ENCODE results near the gene GEN1.

Gene GEN1

DNA sequence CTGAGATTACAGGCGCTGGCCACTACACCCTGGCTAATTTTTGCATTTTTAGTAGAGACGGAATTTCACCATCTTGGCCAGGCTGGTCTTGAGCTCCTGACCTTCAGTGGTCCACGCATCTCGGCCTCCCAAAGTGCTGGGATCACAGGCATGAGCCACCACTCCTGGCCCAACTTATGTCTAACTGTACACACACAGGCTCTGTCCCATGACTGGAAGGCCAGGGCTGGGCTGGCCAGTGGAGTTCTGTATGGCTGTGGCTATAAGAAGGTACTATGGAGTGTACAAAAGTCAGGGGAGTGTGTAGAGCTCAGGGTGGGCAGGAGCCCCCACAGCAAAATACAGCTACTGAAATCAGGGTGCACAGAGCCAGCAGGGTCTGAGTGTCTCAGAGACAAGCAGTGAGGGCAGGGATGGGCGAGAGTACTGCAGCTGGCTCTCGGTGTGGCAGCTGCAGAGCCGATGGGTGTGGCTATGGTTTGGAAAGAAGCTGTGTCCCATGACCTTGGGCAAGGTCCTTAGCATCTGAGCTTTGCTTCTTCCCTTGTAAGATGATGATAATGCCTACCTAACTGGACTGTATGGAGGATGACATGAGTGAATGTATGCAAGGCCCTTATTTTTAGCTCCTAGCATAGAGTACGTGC, 51.9 kb downstream of the GEN1 start:
- Histone ChIP-seq H3K4me2 (ENCODE audit: low read depth, low read length, poor library complexity, severe bottlenecking) (no peak overlapping the region), H4K20me1 (ENCODE audit: insufficient read depth, low read length, poor library complexity, severe bottlenecking) (no peaks in the 10 kb centered on the region), H3K9ac (ENCODE audit: low read depth, low read length, poor library complexity, severe bottlenecking) (no peak overlapping the region), H3K27me3 (ENCODE audit: insufficient read depth, low read length, poor library complexity, severe bottlenecking) (no peaks in the 10 kb centered on the region), H3K36me3 (ENCODE audit: insufficient read depth, low read length) (no peaks in the 10 kb centered on the region), H3K9me3 (ENCODE audit: insufficient read depth, low read depth, low read length) (no peaks in the 10 kb centered on the region), H2AFZ (ENCODE audit: low read length) (no peak overlapping the region), H3F3A (ENCODE audit: low read depth) (no peaks in the 10 kb centered on the region), H3K4me1 (ENCODE audit: insufficient read depth, low read length, poor library complexity, severe bottlenecking) (peaks cover 4% of the 10 kb centered on the region), H3K4me3 (ENCODE audit: low read length, poor library complexity, severe bottlenecking) (no peak overlapping the region), H3K9me2 (replicated peaks; ENCODE audit: low read depth, low read length) (no peaks in the 10 kb centered on the region), H3K79me2 (ENCODE audit: insufficient read depth, low read length) (no peaks in the 10 kb centered on the region)
- TF ChIP-seq EZH2phosphoT487 (IDR thresholded peaks at IDR 0.05; ENCODE audit: borderline replicate concordance) = no peak
- TF ChIP-seq, protein P1, sequence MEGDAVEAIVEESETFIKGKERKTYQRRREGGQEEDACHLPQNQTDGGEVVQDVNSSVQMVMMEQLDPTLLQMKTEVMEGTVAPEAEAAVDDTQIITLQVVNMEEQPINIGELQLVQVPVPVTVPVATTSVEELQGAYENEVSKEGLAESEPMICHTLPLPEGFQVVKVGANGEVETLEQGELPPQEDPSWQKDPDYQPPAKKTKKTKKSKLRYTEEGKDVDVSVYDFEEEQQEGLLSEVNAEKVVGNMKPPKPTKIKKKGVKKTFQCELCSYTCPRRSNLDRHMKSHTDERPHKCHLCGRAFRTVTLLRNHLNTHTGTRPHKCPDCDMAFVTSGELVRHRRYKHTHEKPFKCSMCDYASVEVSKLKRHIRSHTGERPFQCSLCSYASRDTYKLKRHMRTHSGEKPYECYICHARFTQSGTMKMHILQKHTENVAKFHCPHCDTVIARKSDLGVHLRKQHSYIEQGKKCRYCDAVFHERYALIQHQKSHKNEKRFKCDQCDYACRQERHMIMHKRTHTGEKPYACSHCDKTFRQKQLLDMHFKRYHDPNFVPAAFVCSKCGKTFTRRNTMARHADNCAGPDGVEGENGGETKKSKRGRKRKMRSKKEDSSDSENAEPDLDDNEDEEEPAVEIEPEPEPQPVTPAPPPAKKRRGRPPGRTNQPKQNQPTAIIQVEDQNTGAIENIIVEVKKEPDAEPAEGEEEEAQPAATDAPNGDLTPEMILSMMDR (conservative IDR thresholded peaks at IDR 0.05; ENCODE audit: low read length) = no peak

DNA sequence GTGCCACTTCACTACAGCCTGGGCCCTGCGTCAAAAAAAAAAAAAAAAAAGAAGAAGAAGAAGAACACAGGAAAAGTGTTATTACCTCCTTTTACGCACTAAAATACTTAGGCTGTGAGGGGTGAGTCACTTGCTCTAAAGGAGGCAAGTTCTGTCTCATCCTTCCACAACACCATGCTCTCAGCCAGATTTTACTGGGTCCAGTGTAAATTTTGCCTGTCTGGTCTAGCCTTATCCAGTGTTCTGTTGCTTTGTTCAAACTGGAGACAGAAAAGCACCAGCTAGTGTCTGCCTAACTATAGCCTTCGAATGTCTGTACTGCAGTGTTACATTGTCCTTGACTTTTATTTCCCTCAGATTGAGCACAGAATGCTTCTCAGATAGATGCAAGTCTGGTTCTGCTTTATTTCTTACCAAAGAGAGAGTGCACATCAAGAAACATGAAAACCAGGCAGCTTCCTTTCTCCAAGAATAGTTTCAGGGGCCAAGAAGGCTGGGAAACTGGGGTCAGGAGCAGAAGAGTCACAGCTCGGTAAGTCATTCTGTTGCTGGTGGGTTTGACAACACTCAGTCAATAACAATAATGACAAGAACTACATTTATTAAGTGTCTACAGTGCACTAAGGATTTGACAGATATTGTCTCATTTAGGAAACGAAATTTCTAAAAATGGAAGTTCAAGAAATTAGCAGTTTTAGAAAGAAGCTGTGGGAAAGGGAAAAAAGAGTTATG, 59.2 kb downstream of the GEN1 start:
- Histone ChIP-seq H3F3A (ENCODE audit: low read depth) (no peaks in the 10 kb centered on the region), H3K27me3 (ENCODE audit: insufficient read depth, low read length, poor library complexity, severe bottlenecking) (no peaks in the 10 kb centered on the region), H3K9me3 (ENCODE audit: insufficient read depth, low read depth, low read length) (no peaks in the 10 kb centered on the region), H3K79me2 (ENCODE audit: insufficient read depth, low read length) (no peaks in the 10 kb centered on the region), H3K9ac (ENCODE audit: low read depth, low read length, poor library complexity, severe bottlenecking) (no peak overlapping the region), H4K20me1 (ENCODE audit: insufficient read depth, low read length, poor library complexity, severe bottlenecking) (no peaks in the 10 kb centered on the region), H3K4me3 (ENCODE audit: low read length, poor library complexity, severe bottlenecking) (no peak overlapping the region), H3K4me2 (ENCODE audit: low read depth, low read length, poor library complexity, severe bottlenecking) (peak overlapping the region; percentile 31), H3K4me1 (ENCODE audit: insufficient read depth, low read length, poor library complexity, severe bottlenecking) (peaks cover 8% of the 10 kb centered on the region), H3K9me2 (replicated peaks; ENCODE audit: low read depth, low read length) (no peaks in the 10 kb centered on the region), H3K36me3 (ENCODE audit: insufficient read depth, low read length) (no peaks in the 10 kb centered on the region), H2AFZ (ENCODE audit: low read length) (no peak overlapping the region)
- TF ChIP-seq EZH2phosphoT487 (IDR thresholded peaks at IDR 0.05; ENCODE audit: borderline replicate concordance) = no peak
- TF ChIP-seq, protein P1 (conservative IDR thresholded peaks at IDR 0.05; ENCODE audit: low read length) = no peak

DNA sequence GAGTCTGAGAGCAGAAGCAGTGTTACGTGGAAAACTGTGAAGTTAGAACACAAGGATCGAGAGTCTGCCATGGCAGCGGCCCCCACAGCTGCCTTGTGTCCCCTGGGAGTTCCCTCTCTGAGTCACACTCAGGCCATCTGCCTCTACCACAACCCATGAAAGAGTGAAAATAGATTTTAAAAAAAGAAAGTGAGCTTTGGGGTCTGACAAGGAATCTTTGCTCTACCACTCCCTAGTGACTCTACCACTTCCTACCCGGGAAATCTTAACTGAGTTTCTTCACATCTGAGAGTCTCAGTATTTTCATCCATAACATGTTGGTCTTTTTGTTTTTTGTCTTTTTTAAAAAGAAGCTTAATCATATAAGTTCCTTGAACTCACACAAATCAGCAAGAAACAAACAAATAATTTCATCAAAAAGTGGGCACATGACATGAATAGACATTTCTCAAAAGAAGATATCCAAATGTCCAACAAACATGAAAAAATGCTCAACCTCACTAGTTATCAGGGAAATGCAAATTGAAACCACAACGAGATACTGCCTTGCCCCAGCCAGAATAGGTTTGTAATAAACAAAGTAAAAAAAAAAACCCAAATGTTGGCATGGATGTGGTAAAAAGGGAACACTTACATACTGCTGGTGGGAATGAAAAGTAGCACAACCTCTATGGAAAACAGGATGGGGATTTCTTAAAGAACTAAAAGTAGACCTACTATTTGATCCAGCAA, 60.0 kb downstream of the GEN1 start:
- Histone ChIP-seq H3K9ac (ENCODE audit: low read depth, low read length, poor library complexity, severe bottlenecking) (no peak overlapping the region), H3K36me3 (ENCODE audit: insufficient read depth, low read length) (no peaks in the 10 kb centered on the region), H3K4me3 (ENCODE audit: low read length, poor library complexity, severe bottlenecking) (no peak overlapping the region), H4K20me1 (ENCODE audit: insufficient read depth, low read length, poor library complexity, severe bottlenecking) (no peaks in the 10 kb centered on the region), H3K79me2 (ENCODE audit: insufficient read depth, low read length) (no peaks in the 10 kb centered on the region), H3K27me3 (ENCODE audit: insufficient read depth, low read length, poor library complexity, severe bottlenecking) (no peaks in the 10 kb centered on the region), H3K4me1 (ENCODE audit: insufficient read depth, low read length, poor library complexity, severe bottlenecking) (peaks cover 8% of the 10 kb centered on the region), H2AFZ (ENCODE audit: low read length) (no peak overlapping the region), H3K9me2 (replicated peaks; ENCODE audit: low read depth, low read length) (no peaks in the 10 kb centered on the region), H3K9me3 (ENCODE audit: insufficient read depth, low read depth, low read length) (no peaks in the 10 kb centered on the region), H3K4me2 (ENCODE audit: low read depth, low read length, poor library complexity, severe bottlenecking) (peak overlapping the region; percentile 31), H3F3A (ENCODE audit: low read depth) (no peaks in the 10 kb centered on the region)
- no peak for TF ChIP-seq EZH2phosphoT487 (IDR thresholded peaks at IDR 0.05; ENCODE audit: borderline replicate concordance)
- TF ChIP-seq, protein P1 (conservative IDR thresholded peaks at IDR 0.05; ENCODE audit: low read length) = no peak
